Fibroblast of lung (primary cell): ENCODE measurements around the gene CHST1. TPM values are rescaled to one million over a fixed set of nuclear protein-coding genes. Genes with fewer than 3 reads are reported as not detected.

Source experiments
- DNase-seq, 2 donors: peaks; one replicate each; pipeline versions ENCODE4 v3.0.0 to v3.0.0-alpha.2; 2010; ENCODE audit warnings: low read depth in 2 of 2
- H2AFZ ChIP-seq: 2 replicates; pipeline ENCODE4 v1.5.1; 2012; ENCODE audit warnings: low read length, control low read depth, inconsistent platforms
- H3K27ac ChIP-seq: 2 replicates; pipeline ENCODE4 v1.5.1; 2011; ENCODE audit warnings: low read length, control low read depth; ENCODE audit not compliant: insufficient read depth
- H3K27me3 ChIP-seq: 2 replicates; pipeline ENCODE4 v1.5.1; 2011; ENCODE audit warnings: mild to moderate bottlenecking, low read length; ENCODE audit not compliant: control insufficient read depth, insufficient read depth
- H3K36me3 ChIP-seq: 2 replicates; pipeline ENCODE4 v1.5.1; 2011; ENCODE audit warnings: low read length; ENCODE audit not compliant: control insufficient read depth, insufficient read depth
- H3K4me1 ChIP-seq: 2 replicates; pipeline ENCODE4 v1.5.1; 2011; ENCODE audit warnings: low read length; ENCODE audit not compliant: control insufficient read depth, insufficient read depth; ENCODE audit errors: extremely low read depth
- H3K4me2 ChIP-seq: 2 replicates; pipeline ENCODE4 v1.5.1; 2011; ENCODE audit warnings: low read length, control low read depth; ENCODE audit not compliant: insufficient read depth; ENCODE audit errors: extremely low read depth
- H3K4me3 ChIP-seq, 4 experiments: fragments of 200-600 bp in 1 of 4; sonication (generic) in 1 of 4; replicated peaks in 1 of 4; 2 replicates each; pipeline ENCODE4 v1.5.1; 2011 to 2016; ENCODE audit warnings: low read length in 4 of 4, low read depth in 3 of 4, mild to moderate bottlenecking in 3 of 4, control low read depth in 2 of 4, inconsistent platforms in 1 of 4, mixed read lengths in 1 of 4; ENCODE audit not compliant: insufficient read depth in 1 of 4; ENCODE audit errors: control extremely low read depth in 1 of 4
- H3K79me2 ChIP-seq: 2 replicates; pipeline ENCODE4 v1.5.1; 2012; ENCODE audit warnings: mild to moderate bottlenecking, low read length, inconsistent platforms; ENCODE audit not compliant: control insufficient read depth, insufficient read depth
- H3K9ac ChIP-seq: 2 replicates; pipeline ENCODE4 v1.5.1; 2011; ENCODE audit warnings: mild to moderate bottlenecking, low read length, control low read depth; ENCODE audit not compliant: insufficient read depth
- H3K9me3 ChIP-seq: 2 replicates; pipeline ENCODE4 v1.5.1; 2012; ENCODE audit warnings: low read depth, low read length; ENCODE audit not compliant: control insufficient read depth, insufficient read depth
- H4K20me1 ChIP-seq: 2 replicates; pipeline ENCODE4 v1.5.1; 2011; ENCODE audit warnings: low read length; ENCODE audit not compliant: control insufficient read depth, insufficient read depth; ENCODE audit errors: extremely low read depth
- EZH2 ChIP-seq: IDR thresholded peaks from 2 replicates; pipeline ENCODE4 v1.5.1; 2012; ENCODE audit warnings: low read length, control low read depth, mild to moderate bottlenecking; ENCODE audit errors: missing control alignments
- polyA plus RNA-seq, 2 donors: library from polyadenylated mRNA; depleted of rRNA in 1 of 2; stranded (reverse) in 1 of 2; unstranded in 1 of 2; fragments of >200 nt; gene quantifications; 2 replicates each; pipeline ENCODE4 v1.2.1, GENCODE V29; 2011 to 2012; ENCODE audit warnings: missing spikeins in 1 of 2
- total RNA-seq: library from RNA; depleted of rRNA; stranded (reverse); fragments of >200 nt; gene quantifications from 2 replicates; pipeline ENCODE4 v1.2.1, GENCODE V29; 2014
- TF ChIP-seq, protein P1 (sequence below), 2 donors: IDR thresholded peaks in 1 of 2; conservative IDR thresholded peaks in 1 of 2; 1 replicate in 1 of 2; 2 replicates in 1 of 2; pipeline ENCODE4 v1.5.1; 2011 to 2012; ENCODE audit warnings: low read length in 2 of 2, control low read depth in 1 of 2, inconsistent platforms in 1 of 2, low read depth in 1 of 2, mild to moderate bottlenecking in 1 of 2

CHST1 gene
- total and polyA plus RNA-seq, 2 donors (not counting 1 experiment from before 2014, with no cell fraction given): under 0.01 to 0.17 TPM

- peak; percentile 53 for TF ChIP-seq EZH2
- TF ChIP-seq, protein P1, sequence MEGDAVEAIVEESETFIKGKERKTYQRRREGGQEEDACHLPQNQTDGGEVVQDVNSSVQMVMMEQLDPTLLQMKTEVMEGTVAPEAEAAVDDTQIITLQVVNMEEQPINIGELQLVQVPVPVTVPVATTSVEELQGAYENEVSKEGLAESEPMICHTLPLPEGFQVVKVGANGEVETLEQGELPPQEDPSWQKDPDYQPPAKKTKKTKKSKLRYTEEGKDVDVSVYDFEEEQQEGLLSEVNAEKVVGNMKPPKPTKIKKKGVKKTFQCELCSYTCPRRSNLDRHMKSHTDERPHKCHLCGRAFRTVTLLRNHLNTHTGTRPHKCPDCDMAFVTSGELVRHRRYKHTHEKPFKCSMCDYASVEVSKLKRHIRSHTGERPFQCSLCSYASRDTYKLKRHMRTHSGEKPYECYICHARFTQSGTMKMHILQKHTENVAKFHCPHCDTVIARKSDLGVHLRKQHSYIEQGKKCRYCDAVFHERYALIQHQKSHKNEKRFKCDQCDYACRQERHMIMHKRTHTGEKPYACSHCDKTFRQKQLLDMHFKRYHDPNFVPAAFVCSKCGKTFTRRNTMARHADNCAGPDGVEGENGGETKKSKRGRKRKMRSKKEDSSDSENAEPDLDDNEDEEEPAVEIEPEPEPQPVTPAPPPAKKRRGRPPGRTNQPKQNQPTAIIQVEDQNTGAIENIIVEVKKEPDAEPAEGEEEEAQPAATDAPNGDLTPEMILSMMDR (conservative IDR thresholded peaks at IDR 0.05 in 1 of 2, IDR thresholded peaks at IDR 0.05 in 1 of 2; ENCODE audit: low read depth in 1 of 2, low read length in 2 of 2): no peak
- DNase-seq: no peak
Measured at GRCh38 chr11:45664376-45665205, 831 bp downstream of the CHST1 start.

DNA sequence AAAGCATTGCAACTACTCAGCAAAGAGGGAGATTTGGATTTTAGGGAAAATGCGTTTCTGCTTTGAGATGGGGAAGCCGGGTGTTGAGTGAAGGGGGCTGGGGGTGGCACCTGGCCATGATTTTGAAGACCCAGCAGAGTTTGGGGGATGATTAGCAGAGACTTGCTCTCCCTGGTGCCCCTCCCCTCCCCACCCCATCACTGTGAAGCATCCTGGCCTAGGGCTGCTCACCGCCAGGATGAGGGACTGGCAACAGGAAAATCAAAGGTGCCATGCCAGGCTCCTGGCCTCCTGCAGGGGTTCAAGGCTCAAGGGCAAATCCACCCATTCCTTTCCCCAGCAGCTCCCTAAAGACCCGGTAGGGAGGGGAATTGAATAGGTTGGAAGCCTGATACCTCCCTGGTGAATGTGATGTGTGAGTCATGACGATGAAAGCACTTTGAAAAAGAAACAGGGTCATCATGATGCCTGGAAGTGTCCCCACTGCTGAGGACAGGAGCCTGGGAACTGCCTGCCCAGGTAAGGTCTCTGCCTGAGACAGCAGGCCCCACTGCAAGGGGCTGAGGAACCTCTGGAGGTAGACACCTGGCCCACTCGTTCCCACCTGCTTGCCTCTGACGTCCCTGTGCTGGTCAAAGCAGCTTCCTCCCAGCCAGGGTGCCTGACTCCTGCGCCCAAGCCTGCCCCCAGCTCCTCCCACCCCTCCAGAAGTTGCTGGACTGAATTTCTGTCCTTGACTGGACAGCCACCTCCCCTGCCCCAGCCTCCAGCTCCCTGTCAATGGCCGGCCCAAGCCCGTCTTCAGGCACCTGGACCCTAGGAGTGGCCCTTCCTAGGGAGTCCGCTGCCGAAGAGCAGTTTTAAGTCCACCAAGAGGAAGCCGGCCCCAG, 1.7 kb downstream of the CHST1 start:
- TF ChIP-seq, protein P1 (conservative IDR thresholded peaks at IDR 0.05 in 1 of 2, IDR thresholded peaks at IDR 0.05 in 1 of 2; ENCODE audit: low read depth in 1 of 2, low read length in 2 of 2): no peak
- no peak for TF ChIP-seq EZH2
- peaks cover 15% of the 10 kb centered on the region for H3K4me1 ChIP-seq
- H3K4me3 ChIP-seq: peak overlapping the region in 1 of 4 experiments; percentile 47
- no peak overlapping the region for H3K4me2 ChIP-seq
- H2AFZ ChIP-seq: no peak overlapping the region
- no peak for DNase-seq
- H3K79me2 ChIP-seq: no peaks in the 10 kb centered on the region
- H4K20me1 ChIP-seq: no peaks in the 10 kb centered on the region
- H3K9me3 ChIP-seq: no peaks in the 10 kb centered on the region
- no peak overlapping the region for H3K9ac ChIP-seq
- no peak overlapping the region for H3K27ac ChIP-seq
- H3K36me3 ChIP-seq: no peaks in the 10 kb centered on the region
- H3K27me3 ChIP-seq: peaks cover 38% of the 10 kb centered on the region

More at GRCh38 chr11:45664376-45665205, 831 bp downstream of the CHST1 start:
- Histone ChIP-seq H3K27me3 (peaks cover 41% of the 10 kb centered on the region), H3K4me2 (peak overlapping the region; percentile 48), H4K20me1 (no peaks in the 10 kb centered on the region), H3K9ac (peak overlapping the region; percentile 5), H3K4me3 (peak overlapping the region in 2 of 4 experiments; percentile 41 to 47), H3K36me3 (no peaks in the 10 kb centered on the region), H2AFZ (no peak overlapping the region), H3K9me3 (no peaks in the 10 kb centered on the region), H3K79me2 (no peaks in the 10 kb centered on the region), H3K4me1 (peaks cover 15% of the 10 kb centered on the region), H3K27ac (no peak overlapping the region)
